Liver (tissue), 3 donors: ENCODE results near the gene SEMA4D.

Source experiments
- CTCF ChIP-seq: fragments of 150-350 bp; IDR thresholded peaks from 2 replicates; pipeline ENCODE4 v1.5.1; 2017; ENCODE audit warnings: improper control_type of control experiment, low read depth, low read length; ENCODE audit not compliant: missing input control
- RXRA ChIP-seq, 2 donors: IDR thresholded peaks; 2 replicates each; pipeline ENCODE4 v1.6.1; 2017 to 2018; ENCODE audit warnings: antibody characterized with exemption in 2 of 2, mild to moderate bottlenecking in 1 of 2
- ZBTB33 ChIP-seq: IDR thresholded peaks from 2 replicates; pipeline ENCODE4 v1.6.1; 2016; ENCODE audit warnings: antibody characterized with exemption
- donor health status: healthy.
- donor health status: healthy.

- no peak for TF ChIP-seq CTCF
- TF ChIP-seq RXRA (IDR thresholded peaks at IDR 0.05): no peak
- no peak for TF ChIP-seq ZBTB33
Observed at GRCh38 chr9:89497257-89497963, 503 bp downstream of the SEMA4D start.
